CD4-positive, alpha-beta T cell treated with Interferon gamma for 1 hour (primary cell): ENCODE data around the gene CUX1.
"Not testable (repeated sequence)": the region's sequence is repeated elsewhere in the genome, so short reads cannot be mapped to it uniquely, and the experiment has no call there.

ENCODE experiments used
- DNase-seq: peaks from one replicate; pipeline ENCODE4 v3.0.0-alpha.2; 2020

Gene CUX1

DNA sequence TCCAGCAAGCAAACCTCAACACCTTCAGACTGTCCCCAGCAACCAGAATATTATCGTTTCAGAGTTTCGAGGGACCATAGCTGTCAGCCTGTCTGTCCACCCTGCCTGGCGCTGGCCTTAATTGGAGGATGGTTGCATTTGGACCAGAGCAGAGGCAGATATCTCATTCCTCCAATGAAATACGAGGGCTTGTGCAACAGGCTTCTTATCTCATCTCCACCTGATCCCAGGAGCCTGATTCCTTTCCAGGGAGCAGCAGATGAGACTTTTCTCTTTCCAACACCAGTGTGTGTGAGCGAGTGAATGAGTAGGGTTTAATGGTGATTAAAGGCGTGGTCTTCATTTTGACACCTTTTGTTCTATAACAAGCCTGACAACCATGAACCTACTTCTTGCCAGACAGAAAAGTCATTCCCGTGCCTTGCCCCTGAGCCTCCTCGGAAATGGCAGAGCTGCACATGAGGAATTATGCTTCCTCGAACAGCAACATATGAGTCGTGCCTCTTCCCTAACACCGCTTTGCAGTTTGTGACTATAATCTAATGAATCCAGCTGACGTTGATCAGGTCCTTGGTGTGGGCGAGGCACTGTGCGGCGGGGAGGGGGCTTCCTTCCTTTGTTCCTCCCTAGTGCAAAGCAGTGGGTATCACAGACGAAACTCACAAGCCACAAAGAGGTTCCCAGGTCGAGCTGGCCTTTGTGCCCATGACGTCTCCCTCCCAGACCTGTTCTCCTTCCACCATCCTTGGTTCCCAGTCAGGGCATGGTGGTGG is 147.4 kb downstream of the CUX1 start:
- no peak for DNase-seq

DNA sequence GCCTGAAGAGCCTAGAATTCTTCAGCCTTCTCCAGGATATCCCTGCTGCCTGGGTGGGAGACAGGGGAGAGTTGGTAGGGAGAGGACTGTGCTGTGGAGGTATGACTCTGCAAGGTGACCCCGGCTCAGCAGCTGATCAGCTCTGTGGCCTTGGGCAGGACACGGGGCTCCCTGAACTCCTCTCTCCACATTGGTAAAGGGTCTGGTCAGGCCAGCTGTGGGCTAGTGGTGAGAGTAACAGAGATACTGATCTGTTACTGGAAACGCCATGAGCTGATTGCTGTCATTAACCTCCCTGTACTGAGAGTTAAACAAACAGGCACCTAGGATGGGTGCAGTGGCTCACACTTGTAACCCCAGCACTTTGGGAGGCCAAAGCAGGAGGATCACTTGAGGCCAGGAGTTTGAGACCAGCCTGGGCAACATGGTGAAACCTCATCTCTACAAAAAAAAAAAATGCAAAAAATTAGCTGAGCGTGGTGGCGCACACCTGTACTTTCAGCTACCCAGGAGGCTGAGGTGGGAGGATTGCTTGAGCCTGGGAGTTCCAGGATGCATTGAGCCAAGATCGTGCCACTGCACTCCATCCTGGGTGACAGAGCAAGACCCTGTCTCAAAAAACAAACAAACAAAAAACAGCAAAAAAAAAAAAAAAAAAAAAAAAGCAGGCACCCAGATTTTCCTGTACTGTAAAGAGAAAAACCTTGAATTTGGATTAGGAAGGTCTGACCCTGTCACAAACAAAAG is 151.5 kb downstream of the CUX1 start:
- no peak for DNase-seq

DNA sequence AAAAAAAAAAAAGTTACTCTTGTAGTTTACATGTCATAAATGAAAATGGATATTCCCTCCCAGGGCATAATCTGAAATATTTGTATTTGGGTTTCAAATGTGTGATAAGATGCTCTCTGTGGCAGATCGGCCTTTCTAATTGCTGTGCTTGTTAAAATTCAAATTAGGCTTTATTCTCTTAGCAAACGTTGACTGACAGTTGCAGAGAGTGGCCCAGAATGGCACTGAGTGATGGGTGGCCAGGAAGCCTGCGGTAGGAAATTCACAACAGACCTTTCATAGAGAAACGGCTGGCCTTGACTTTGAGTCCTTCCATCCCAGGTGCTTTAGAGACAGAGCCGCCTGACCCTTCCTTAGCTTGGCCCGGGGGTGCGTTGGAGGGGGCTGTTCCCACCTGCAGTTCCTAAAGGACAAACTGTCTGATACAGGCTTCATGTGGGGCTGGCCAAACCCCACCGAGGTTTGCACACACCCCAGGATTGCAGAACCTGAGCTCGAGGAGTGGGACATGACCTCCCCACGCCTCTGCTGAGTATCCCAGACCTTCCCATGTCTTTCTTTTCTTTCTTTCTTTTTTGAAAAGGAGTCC is 152.7 kb downstream of the CUX1 start:
- DNase-seq, result no peak

DNA sequence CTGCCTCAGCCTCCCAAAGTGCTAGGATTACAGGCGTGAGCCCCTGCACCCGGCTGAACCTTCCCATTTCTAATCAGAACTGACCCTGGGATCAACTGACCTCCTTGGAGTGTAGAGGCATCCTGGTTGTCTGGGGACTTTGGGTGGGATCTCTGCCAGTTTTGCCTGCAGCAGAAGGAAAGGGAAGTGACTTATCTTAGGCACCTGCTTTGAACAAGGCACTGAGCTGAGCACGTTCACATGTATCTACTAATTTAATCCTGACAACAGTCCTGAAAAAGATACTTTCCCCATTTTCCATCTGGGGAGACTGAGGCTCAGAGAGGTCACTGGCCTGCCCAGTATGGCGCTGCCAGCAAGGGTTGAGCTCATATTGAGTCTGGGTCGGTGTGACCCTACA is 153.4 kb downstream of the CUX1 start:
- DNase-seq, result no peak

DNA sequence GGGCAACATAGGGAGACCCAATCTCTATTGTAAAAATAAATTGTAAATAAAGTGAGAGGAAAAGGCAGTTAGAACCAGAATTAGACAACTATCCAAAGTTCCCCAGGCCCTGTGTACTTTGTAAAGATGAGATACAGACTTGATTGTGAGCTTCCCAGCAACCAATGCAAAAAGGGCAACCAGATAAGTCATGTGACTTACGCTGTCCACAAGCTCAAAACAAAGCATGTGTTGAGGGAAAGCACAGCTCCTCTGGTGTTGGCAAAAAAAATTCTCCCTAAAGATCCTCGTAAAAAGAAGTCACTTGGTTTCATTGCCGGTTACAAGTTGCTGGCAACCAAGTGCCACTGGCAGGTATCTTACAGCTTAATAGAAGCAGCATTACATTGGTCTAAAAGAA is 154.0 kb downstream of the CUX1 start:
- DNase-seq, result no peak

DNA sequence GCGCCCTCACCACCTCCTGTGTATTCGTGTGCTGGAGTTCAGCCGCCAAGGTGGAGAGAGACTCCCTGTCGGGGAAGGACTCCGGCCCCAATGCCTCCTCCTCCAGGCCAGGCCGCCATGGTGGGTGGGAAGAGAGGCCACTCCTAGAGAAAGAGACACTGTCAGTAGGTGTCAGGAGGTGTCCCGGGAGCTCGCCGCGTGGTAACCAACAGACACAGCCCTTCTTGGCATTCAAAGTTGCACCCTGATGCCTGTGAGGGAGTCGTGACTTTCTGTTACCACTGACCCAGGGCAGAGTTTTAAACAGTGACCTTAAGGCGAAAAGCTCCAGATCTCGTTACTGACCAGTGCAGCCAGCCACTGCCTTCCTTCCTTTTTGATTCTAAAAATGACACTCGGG is 155.2 kb downstream of the CUX1 start:
- no peak for DNase-seq

DNA sequence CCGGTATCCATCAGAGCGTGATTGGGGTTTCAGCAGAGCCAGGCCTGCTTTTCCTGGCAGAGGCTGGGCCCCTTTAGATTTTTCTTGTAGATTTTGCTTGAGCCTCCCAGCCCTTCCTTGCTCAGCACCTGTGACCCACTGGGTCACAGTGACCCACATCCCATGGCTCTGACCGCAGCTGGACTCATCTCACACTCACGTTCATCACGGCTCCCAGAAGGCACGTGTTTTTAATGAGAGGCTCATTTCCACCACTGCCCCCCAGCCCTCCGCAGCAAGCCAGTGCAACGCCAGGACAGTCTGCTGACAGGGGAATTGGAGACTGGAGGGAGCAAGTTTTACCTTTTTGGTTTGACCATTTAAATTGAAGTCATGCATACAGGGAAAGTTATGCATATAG is 155.7 kb downstream of the CUX1 start:
- DNase-seq, result no peak

DNA sequence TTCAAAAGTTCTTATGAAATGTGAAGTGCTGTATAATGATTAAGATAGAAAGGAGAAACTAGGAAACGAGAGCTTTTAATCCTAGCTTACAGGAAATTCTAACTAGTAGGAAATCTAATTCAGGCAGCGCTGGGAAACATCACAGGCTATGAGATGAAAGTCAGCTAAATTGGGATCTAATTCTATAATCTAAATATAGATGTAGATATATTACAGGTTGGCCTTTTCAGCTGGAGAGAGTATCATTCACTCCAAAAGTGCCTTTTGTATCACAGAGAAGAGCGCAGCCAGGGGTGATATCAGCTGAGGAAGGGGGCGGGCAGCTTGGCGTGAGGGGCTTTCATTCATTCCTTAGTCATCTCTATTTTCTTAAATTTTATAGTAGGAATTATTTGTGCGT is 157.0 kb downstream of the CUX1 start:
- no peak for DNase-seq

DNA sequence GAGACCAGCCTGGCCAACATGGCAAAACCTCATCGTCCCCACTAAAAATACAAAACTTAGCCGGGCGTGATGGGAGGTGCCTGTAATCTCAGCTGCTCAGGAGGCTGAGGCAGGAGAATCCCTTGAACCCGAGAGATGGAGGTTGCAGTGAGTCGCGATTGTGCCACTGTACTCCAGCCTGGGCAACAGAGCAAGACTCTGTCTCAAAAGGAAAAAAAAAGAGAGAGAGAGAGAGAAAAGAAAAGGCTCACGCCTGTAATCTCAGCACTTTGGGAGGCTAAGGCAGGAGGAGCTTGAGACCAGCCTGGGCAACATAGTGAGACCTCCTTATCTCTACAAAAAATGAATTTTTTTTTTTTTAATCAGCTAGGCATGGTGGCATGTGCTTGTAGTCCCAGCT is 157.6 kb downstream of the CUX1 start:
- no peak for DNase-seq

DNA sequence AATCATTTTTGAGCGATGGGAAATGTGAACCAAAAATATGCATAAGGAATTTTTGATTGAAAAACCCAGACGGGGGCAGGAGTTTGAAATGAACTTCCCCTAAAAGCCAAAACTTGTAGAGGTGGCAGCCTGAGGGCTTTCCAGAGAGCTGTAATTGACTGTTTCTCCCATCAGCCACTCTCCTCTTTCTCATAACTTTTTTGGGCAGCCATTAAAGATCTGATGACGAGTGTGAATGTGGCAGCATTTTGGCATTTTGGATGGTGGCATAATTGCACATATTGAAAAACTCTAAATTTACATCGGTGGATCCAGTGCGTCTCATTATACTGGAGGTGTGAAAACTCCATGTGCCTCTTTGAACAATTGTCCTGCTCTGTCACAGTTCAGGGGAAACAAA is 159.0 kb downstream of the CUX1 start:
- no peak for DNase-seq

DNA sequence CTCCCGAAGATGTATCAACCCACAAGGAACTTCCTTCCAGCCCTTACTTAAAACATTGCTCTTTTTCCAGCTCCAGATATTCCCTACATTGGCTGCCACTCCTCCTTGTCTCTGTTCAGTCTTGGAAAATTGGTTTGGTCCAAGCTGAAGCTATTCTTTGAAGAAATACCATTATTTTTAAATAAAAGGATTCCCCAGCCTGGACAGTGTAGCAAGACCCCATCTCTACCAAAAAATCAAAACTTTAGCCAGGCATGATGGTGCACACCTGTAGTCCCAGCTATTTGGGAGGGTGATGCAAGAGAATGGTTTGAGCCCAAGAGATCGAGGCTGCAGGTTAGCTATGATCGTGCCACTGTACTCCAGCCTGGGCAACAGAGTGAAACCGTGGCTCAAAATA is 159.8 kb downstream of the CUX1 start:
- no peak for DNase-seq

DNA sequence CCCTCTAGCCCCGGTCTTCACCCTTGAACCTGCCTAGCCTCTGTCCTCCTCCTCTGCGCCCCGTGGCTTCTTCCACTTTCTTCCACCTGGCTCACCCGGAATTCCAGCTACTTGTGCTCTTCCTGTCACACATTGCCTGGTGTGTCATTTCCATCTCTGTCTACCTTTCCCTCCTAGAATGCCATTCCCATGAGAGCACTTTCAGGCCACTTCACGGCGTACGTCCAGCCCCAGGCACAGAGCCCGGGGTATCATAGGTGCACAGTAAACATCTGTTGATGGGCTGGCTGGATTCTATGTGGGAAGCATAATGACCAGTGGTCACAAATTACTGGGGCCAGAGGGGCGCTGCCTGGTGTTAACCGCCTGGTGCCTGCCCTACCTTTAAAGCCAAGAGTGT is 161.3 kb downstream of the CUX1 start:
- no peak for DNase-seq

DNA sequence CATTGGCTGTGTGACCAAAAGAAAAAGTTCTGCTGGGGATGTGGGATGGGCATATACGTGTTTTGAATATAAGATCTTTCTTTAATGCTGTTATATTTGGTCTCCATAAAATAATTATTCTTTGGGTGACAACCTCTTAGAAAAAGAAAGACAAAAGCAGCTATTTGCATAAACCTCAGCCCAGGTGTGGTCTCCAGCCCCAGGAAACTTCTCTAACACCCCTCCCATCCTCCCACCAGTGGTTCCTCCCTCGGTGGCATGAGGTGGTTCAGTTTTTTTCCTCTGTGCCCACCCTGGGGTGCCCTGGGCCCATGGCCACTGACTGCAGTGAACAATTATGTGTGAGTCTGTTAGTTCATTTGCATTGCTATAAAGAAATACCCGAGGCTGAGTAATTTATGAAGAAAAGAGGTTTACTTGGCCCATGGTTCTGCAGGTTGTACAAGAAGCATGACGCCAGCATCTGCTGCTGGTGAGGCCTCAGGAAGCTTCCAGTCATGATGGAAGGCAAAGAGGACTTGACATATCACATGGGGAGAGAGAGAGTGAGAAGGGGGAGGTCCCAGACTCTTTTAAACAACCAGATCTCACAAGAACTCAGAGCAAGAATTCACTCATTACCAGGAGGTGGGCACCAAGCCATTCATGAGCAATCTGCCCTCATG is 165.9 kb downstream of the CUX1 start:
- DNase-seq, result no peak

DNA sequence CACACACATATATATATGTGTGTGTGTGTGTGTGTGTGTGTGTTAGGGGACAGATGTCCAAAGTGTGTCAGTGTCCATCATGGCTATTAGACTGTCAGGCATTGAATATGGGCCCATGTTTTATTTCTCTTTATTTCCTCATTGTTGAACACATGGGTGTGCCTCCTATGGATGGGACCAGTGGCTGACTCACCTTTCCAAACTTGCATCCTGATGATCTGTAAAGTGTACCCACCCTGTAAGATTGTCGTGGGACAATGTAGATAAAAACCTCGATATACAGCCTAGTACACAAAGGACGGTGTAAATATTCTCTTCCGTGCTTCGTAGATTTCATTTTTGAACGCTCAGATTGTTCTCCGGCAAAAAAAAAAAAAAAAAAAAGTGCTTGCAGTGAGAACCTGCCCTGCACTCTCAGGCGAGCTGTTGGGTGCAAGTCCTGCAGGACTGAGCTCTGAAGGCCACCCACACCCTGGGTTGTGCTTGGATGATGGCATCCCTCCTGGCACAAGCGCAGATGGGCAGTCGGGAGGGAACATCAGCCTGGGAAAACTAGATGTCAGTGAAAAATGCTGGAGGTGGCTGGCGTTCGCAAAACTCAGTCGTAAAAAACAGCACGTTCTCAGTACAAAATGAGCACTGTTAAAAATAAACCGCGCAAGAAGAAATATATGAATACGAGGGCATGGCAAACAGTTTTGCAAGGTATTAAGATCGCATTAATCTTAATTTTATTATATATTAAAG is 166.9 kb downstream of the CUX1 start:
- DNase-seq, result no peak

DNA sequence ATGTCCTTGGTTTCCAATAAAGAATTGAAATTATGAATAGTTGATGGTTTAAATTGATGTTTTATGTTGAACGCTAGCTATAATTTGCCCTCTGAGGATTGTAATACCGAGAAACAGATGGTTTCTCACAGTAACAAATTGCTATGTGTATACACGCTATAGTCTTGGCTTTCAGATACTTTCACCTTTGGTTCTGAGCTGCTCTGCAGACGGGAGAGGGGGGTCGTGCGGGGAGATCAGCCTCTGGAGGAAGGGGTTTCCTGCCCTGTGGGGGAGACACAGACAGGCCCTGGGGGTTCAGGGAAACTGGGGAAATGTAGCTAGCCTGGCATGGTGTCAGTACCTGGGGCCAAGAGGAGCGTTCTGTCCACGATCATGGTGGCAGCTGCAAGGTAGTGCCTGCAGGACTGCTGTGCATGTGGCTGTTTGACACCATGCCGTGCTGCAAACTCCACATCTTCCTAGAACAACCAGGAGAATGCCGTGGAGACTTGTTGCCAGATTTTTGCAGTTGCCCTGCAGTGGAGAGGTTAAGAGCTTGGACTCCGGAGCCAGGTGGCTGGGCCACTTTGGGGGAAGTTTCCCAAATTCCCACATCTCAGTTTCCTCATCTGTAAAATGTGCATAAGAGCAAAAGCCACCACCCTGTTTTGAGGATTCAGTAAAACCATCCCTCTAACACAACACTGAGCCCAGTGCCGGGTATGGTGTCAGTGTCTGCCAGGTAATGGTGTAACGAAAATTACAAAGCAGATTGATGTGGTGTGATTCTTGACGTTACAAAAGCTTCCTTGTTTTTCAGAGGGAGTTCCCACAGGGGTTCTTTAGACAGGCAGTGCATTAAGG is 167.9 kb downstream of the CUX1 start:
- no peak for DNase-seq

DNA sequence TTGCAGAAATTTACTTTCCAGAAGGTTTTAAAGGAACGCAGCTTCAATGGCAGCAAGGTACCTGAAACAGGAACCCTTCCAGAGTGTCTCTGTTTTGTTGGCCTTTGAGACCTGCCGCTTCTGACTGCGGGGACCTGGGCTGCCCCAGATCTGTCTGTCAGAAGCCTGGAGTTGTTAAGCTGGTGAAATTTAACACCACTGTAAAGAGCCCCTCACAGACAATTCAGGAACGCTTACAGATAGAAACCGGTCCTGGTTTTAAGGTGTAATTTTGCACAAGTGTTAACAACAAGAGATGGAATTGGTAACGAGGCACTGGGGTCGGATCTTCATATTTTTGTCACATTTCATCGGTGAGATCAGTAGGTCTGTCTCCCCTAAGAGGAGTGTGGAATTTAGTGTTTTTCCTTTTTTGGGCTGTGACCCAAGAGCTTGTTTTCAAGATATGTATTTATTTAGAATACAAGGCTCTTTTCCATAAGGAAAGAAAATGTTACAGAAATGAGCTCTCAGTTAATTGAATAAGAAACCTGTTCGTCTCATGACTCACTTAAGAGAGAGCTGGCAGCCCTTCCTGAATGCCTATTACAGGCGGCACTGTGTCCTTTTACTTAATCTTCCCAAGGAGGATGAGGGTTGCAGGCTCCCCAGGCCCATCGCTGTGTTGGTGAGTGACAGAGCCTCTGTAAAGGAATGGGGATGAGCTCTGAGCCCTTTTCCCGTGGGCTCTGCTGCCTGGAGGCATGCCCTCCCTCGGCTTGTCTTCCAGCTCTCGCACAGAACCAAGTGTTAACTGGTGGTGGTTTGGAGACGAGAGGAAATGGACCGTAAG is 168.7 kb downstream of the CUX1 start:
- no peak for DNase-seq

DNA sequence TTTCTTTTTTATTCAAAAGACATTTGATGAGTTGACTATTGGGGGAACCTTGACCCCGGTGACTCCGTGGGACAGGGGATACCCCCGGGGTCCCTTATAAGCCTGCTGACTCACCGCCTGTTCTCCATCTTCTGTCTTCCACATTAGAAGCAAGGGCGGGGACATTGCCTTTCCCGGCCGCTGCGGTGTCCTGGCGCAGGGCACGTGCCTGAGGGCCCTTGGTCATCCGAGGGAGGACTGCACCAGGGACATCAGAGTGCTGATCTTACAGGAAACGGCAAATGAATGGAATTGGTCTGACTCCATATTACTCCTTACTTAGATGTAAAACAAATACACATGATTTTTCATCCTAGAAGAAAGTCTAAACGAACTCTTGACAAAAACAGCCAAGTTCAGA is 170.1 kb downstream of the CUX1 start:
- DNase-seq, result no peak

DNA sequence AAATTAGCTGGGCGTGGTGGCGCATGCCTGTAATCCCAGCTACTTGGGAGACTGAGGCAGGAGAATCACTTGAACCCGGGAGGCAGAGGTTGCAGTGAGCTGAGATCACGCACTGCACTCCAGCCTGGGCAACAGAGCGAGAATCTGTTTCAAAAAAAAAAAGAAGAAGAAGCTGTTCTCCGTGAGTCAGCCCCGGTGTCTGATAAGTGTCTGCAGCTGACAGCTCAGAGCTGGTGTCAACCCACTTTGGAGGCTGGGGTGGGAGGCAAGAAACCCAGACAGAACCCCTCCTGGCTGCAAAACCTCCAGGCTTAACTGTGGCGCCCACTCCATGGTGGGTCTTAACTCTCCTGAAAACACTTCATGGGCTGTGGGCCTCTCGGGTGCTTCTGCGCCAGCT is 170.6 kb downstream of the CUX1 start:
- DNase-seq, result not testable (repeated sequence)

DNA sequence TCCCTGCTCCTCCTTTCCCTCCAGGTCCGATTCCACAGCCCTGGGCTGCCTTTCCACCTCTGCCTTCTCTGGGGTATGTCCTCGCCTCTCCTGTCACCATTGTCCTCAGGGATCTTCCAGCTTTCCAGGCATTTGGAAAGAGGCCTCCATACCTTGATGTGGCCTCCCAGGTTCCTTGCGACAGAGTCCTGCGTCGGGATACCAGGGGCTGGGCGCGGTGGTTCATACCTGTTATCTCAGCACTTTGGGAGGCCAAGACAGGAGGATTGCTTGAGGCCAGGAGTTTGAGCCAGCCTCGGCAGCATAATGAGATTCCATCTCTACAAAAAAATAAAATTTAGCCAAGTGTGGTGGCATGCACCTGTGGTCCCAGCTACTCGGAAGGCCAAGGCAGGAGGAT is 171.1 kb downstream of the CUX1 start:
- DNase-seq, result no peak

DNA sequence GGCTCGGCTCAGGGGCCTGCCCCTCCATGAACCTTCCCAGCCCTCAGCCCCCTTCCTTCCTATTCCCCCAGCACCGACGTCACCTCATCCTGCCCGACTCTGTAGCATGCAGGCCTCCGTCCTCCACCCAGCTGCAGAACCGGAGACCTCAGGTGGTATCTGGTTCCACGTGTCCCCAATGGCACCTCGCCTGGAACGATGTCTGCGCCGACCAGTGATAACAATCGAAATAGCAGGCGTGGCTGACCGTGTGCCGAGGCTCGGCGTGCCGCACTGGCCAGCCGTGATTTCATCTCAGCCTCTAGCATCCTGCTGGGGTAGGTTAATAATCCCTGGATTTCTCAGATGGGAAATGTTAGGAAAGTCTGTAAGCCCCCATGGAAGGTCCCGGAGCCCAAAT is 171.7 kb downstream of the CUX1 start:
- DNase-seq, result no peak

DNA sequence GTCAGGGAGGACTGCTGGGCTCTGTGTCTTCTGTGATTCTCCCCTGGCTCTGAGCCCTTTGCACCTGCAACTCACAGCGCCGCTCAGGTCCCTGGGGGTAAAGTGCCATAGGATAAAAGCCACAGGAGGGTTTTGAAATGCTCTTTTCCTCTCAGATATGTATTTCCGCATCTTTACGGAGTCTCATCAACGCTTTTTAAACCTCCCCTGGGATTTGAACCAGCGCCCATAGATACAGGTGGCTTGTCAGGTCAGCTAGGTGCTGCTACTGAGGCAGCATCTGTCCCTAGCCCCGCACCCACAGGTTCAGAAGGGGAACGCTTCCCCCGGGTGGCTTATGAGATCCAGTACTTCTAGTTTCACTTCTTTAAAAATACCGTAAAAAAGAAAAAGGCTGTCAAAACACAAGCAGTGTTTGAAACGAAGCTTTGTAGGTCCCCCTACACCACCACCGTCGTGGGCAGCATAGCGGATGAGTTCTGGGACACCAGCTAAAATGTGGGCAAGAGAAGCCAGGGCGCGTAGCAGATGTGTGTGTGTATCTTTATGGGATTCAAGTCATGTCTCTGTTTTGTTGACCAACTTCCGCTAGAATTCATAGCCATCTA is 173.5 kb downstream of the CUX1 start:
- DNase-seq, result peak; percentile 66
